Fibroblast of lung (primary cell): ENCODE results near the gene ZEB2. TPM values are rescaled to one million over a fixed set of nuclear protein-coding genes. Genes with fewer than 3 reads are reported as not detected.

Experiments used
- DNase-seq, 2 donors: peaks; one replicate each; pipeline versions ENCODE4 v3.0.0 to v3.0.0-alpha.2; 2010; ENCODE audit warnings: low read depth in 2 of 2
- H2AFZ ChIP-seq: 2 replicates; pipeline ENCODE4 v1.5.1; 2012; ENCODE audit warnings: low read length, control low read depth, inconsistent platforms
- H3K27ac ChIP-seq: 2 replicates; pipeline ENCODE4 v1.5.1; 2011; ENCODE audit warnings: low read length, control low read depth; ENCODE audit not compliant: insufficient read depth
- H3K27me3 ChIP-seq: 2 replicates; pipeline ENCODE4 v1.5.1; 2011; ENCODE audit warnings: mild to moderate bottlenecking, low read length; ENCODE audit not compliant: control insufficient read depth, insufficient read depth
- H3K36me3 ChIP-seq: 2 replicates; pipeline ENCODE4 v1.5.1; 2011; ENCODE audit warnings: low read length; ENCODE audit not compliant: control insufficient read depth, insufficient read depth
- H3K4me1 ChIP-seq: 2 replicates; pipeline ENCODE4 v1.5.1; 2011; ENCODE audit warnings: low read length; ENCODE audit not compliant: control insufficient read depth, insufficient read depth; ENCODE audit errors: extremely low read depth
- H3K4me2 ChIP-seq: 2 replicates; pipeline ENCODE4 v1.5.1; 2011; ENCODE audit warnings: low read length, control low read depth; ENCODE audit not compliant: insufficient read depth; ENCODE audit errors: extremely low read depth
- H3K4me3 ChIP-seq, 4 experiments: fragments of 200-600 bp in 1 of 4; sonication (generic) in 1 of 4; replicated peaks in 1 of 4; 2 replicates each; pipeline ENCODE4 v1.5.1; 2011 to 2016; ENCODE audit warnings: low read length in 4 of 4, low read depth in 3 of 4, mild to moderate bottlenecking in 3 of 4, control low read depth in 2 of 4, inconsistent platforms in 1 of 4, mixed read lengths in 1 of 4; ENCODE audit not compliant: insufficient read depth in 1 of 4; ENCODE audit errors: control extremely low read depth in 1 of 4
- H3K79me2 ChIP-seq: 2 replicates; pipeline ENCODE4 v1.5.1; 2012; ENCODE audit warnings: mild to moderate bottlenecking, low read length, inconsistent platforms; ENCODE audit not compliant: control insufficient read depth, insufficient read depth
- H3K9ac ChIP-seq: 2 replicates; pipeline ENCODE4 v1.5.1; 2011; ENCODE audit warnings: mild to moderate bottlenecking, low read length, control low read depth; ENCODE audit not compliant: insufficient read depth
- H3K9me3 ChIP-seq: 2 replicates; pipeline ENCODE4 v1.5.1; 2012; ENCODE audit warnings: low read depth, low read length; ENCODE audit not compliant: control insufficient read depth, insufficient read depth
- H4K20me1 ChIP-seq: 2 replicates; pipeline ENCODE4 v1.5.1; 2011; ENCODE audit warnings: low read length; ENCODE audit not compliant: control insufficient read depth, insufficient read depth; ENCODE audit errors: extremely low read depth
- CTCF ChIP-seq, 2 donors: IDR thresholded peaks in 1 of 2; conservative IDR thresholded peaks in 1 of 2; 1 replicate in 1 of 2; 2 replicates in 1 of 2; pipeline ENCODE4 v1.5.1; 2011 to 2012; ENCODE audit warnings: low read length in 2 of 2, control low read depth in 1 of 2, inconsistent platforms in 1 of 2, low read depth in 1 of 2, mild to moderate bottlenecking in 1 of 2
- EZH2 ChIP-seq: IDR thresholded peaks from 2 replicates; pipeline ENCODE4 v1.5.1; 2012; ENCODE audit warnings: low read length, control low read depth, mild to moderate bottlenecking; ENCODE audit errors: missing control alignments
- polyA plus RNA-seq, 2 donors: library from polyadenylated mRNA; depleted of rRNA in 1 of 2; stranded (reverse) in 1 of 2; unstranded in 1 of 2; fragments of >200 nt; gene quantifications; 2 replicates each; pipeline ENCODE4 v1.2.1, GENCODE V29; 2011 to 2012; ENCODE audit warnings: missing spikeins in 1 of 2
- total RNA-seq: library from RNA; depleted of rRNA; stranded (reverse); fragments of >200 nt; gene quantifications from 2 replicates; pipeline ENCODE4 v1.2.1, GENCODE V29; 2014

ZEB2 gene
- total and polyA plus RNA-seq, 2 donors (not counting 1 experiment from before 2014, with no cell fraction given): 91.0 to 130 TPM

- no peaks in the 10 kb centered on the region for H3K27me3 ChIP-seq
- H3K9me3 ChIP-seq: no peaks in the 10 kb centered on the region
- no peak overlapping the region for H3K4me3 ChIP-seq
- peaks cover 87% of the 10 kb centered on the region for H3K79me2 ChIP-seq
- no peaks in the 10 kb centered on the region for H3K36me3 ChIP-seq
- peak; percentile 90 to 91 for DNase-seq
- peak overlapping the region; percentile 79 for H3K27ac ChIP-seq
- TF ChIP-seq CTCF (conservative IDR thresholded peaks at IDR 0.05 in 1 of 2, IDR thresholded peaks at IDR 0.05 in 1 of 2; ENCODE audit: low read depth in 1 of 2, low read length in 2 of 2) (no peak), EZH2 (no peak)
- no peak overlapping the region for H3K4me2 ChIP-seq
- no peak overlapping the region for H2AFZ ChIP-seq
- H3K4me1 ChIP-seq: peaks cover 31% of the 10 kb centered on the region
- no peaks in the 10 kb centered on the region for H4K20me1 ChIP-seq
- H3K9ac ChIP-seq: peak overlapping the region; percentile 3
Observed at GRCh38 chr2:144456680-144457079, 63.2 kb downstream of the ZEB2 start.

GRCh38 chr2:144455987-144456386 lies 63.9 kb downstream of the ZEB2 start:
- H3K36me3 ChIP-seq: no peaks in the 10 kb centered on the region
- no peak for DNase-seq
- TF ChIP-seq EZH2: no peak
- TF ChIP-seq CTCF (conservative IDR thresholded peaks at IDR 0.05 in 1 of 2, IDR thresholded peaks at IDR 0.05 in 1 of 2; ENCODE audit: low read depth in 1 of 2, low read length in 2 of 2): no peak
- H3K9ac ChIP-seq: no peak overlapping the region
- H3K27me3 ChIP-seq: no peaks in the 10 kb centered on the region
- H3K4me1 ChIP-seq: peaks cover 26% of the 10 kb centered on the region
- H3K4me2 ChIP-seq: peak overlapping the region; percentile 95
- peak overlapping the region; percentile 79 for H3K27ac ChIP-seq
- H2AFZ ChIP-seq: no peak overlapping the region
- H3K9me3 ChIP-seq: no peaks in the 10 kb centered on the region
- H3K79me2 ChIP-seq: peaks cover 87% of the 10 kb centered on the region
- peak overlapping the region in 1 of 4 experiments; percentile 14 for H3K4me3 ChIP-seq
- no peaks in the 10 kb centered on the region for H4K20me1 ChIP-seq

- Histone ChIP-seq H3K4me1 (peaks cover 26% of the 10 kb centered on the region), H3K4me3 (peak overlapping the region in 3 of 4 experiments; percentile 11 to 14 (median 12))
- no peak for DNase-seq
Observed at GRCh38 chr2:144454466-144455287, 65.2 kb downstream of the ZEB2 start.

More at GRCh38 chr2:144454466-144455287, 65.2 kb downstream of the ZEB2 start:
- Histone ChIP-seq H3K9ac (peak overlapping the region; percentile 52), H2AFZ (no peak overlapping the region), H3K27ac (peak overlapping the region; percentile 79), H3K4me2 (peak overlapping the region; percentile 95), H3K9me3 (no peaks in the 10 kb centered on the region), H4K20me1 (no peaks in the 10 kb centered on the region), H3K27me3 (no peaks in the 10 kb centered on the region), H3K36me3 (no peaks in the 10 kb centered on the region), H3K79me2 (peaks cover 88% of the 10 kb centered on the region)
- no peak for TF ChIP-seq EZH2
- TF ChIP-seq CTCF (conservative IDR thresholded peaks at IDR 0.05 in 1 of 2, IDR thresholded peaks at IDR 0.05 in 1 of 2; ENCODE audit: low read depth in 1 of 2, low read length in 2 of 2): no peak
